Esophagus squamous epithelium (tissue), 4 donors: Measurements from ENCODE around the gene UGT1A4.

Experiments used
- POLR2A ChIP-seq, 4 donors: fragments of 450-650 bp; IDR thresholded peaks; one replicate each; pipeline ENCODE4 v1.6.1; 2017; ENCODE audit warnings: antibody characterized with exemption in 4 of 4, mild to moderate bottlenecking in 4 of 4, moderate library complexity in 3 of 4
- TF ChIP-seq, protein P1 (sequence below), 6 experiments: fragments of 450-650 bp in 4 of 6; fragments of 200-600 bp in 2 of 6; sonication (generic) in 2 of 6; IDR thresholded peaks; one replicate each; pipeline ENCODE4 v1.5.1; 2016 to 2019; ENCODE audit warnings: antibody characterized with exemption in 6 of 6, mild to moderate bottlenecking in 4 of 6, moderate library complexity in 4 of 6

DNA sequence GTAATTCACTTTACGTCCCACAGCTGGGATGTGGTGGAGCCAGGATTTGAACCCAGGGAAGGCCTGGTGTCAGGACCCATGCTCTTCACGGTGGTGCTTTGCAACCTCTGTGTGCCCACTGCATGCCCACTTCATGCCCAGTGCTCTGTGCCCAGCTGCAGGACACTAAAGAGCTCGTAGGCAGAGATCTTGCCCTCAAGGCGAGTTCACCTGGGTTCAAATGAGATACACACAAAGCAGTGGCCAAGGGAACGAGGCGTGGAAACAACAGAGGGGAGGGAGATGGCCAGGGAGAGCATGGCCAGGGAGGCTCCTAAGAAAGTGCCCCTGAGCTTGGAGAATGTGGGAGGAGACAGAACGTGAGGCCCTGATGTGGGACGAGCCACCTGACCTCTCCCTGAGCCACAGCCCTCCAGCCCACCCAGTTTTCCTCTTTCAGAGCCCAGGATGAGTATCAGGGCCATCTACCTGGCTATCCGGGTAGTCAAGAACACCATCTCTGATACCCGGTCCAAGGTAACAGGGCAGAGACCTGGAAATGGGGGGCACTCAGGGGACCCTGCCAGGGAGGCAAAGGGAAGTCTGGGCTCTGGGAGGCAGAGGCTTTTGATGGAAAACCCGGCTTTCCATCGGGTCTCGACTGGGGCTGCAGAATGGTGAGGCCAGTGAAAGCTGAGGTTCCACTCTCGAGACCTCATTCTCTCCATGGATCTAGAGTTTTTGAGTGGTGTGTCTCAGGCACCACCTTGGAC lies 80.0 kb downstream of the UGT1A4 start:
- TF ChIP-seq, protein P1, sequence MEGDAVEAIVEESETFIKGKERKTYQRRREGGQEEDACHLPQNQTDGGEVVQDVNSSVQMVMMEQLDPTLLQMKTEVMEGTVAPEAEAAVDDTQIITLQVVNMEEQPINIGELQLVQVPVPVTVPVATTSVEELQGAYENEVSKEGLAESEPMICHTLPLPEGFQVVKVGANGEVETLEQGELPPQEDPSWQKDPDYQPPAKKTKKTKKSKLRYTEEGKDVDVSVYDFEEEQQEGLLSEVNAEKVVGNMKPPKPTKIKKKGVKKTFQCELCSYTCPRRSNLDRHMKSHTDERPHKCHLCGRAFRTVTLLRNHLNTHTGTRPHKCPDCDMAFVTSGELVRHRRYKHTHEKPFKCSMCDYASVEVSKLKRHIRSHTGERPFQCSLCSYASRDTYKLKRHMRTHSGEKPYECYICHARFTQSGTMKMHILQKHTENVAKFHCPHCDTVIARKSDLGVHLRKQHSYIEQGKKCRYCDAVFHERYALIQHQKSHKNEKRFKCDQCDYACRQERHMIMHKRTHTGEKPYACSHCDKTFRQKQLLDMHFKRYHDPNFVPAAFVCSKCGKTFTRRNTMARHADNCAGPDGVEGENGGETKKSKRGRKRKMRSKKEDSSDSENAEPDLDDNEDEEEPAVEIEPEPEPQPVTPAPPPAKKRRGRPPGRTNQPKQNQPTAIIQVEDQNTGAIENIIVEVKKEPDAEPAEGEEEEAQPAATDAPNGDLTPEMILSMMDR (IDR thresholded peaks at IDR 0.05), result no peak
- TF ChIP-seq POLR2A (IDR thresholded peaks at IDR 0.05), result no peak
